ENCODE data around the gene RPL22.

RPL22 gene

GRCh38 chr1:6150006-6150938 is 49.1 kb downstream of the RPL22 start:
- TF ChIP-seq CTCF (conservative IDR thresholded peaks at IDR 0.05; ENCODE audit: low read depth, low read length) = no peak
- no peak for DNase-seq (ENCODE audit: low read depth)
- H3K4me3 ChIP-seq (ENCODE audit: low read length) = no peak overlapping the region

- no peak for TF ChIP-seq CTCF (conservative IDR thresholded peaks at IDR 0.05; ENCODE audit: low read depth, low read length)
- DNase-seq (ENCODE audit: low read depth) = no peak
These were observed 49.8 kb downstream of the RPL22 start for GRCh38 chr1:6149597-6149996.

GRCh38 chr1:6148497-6149241 is 50.7 kb downstream of the RPL22 start:
- TF ChIP-seq CTCF (conservative IDR thresholded peaks at IDR 0.05; ENCODE audit: low read depth, low read length) = no peak
- no peak for DNase-seq (ENCODE audit: low read depth)
- no peak overlapping the region for H3K4me3 ChIP-seq (ENCODE audit: low read length)

More at GRCh38 chr1:6149597-6149996, 49.8 kb downstream of the RPL22 start:
- no peak overlapping the region for H3K4me3 ChIP-seq (ENCODE audit: low read length)

GRCh38 chr1:6145864-6146410 is 53.5 kb downstream of the RPL22 start:
- TF ChIP-seq CTCF (conservative IDR thresholded peaks at IDR 0.05; ENCODE audit: low read depth, low read length) = no peak
- H3K4me3 ChIP-seq (ENCODE audit: low read length) = no peak overlapping the region
- no peak for DNase-seq (ENCODE audit: low read depth)

- no peak for DNase-seq (ENCODE audit: low read depth)
- TF ChIP-seq CTCF (conservative IDR thresholded peaks at IDR 0.05; ENCODE audit: low read depth, low read length) = no peak
- no peak overlapping the region for H3K4me3 ChIP-seq (ENCODE audit: low read length)
These were observed 54.0 kb downstream of the RPL22 start for GRCh38 chr1:6145396-6145750.

- no peak for TF ChIP-seq CTCF (conservative IDR thresholded peaks at IDR 0.05; ENCODE audit: low read depth, low read length)
These were observed 54.6 kb downstream of the RPL22 start for GRCh38 chr1:6144647-6145395.

More at GRCh38 chr1:6144647-6145395, 54.6 kb downstream of the RPL22 start:
- DNase-seq (ENCODE audit: low read depth) = no peak
- H3K4me3 ChIP-seq (ENCODE audit: low read length) = no peak overlapping the region
